ENCODE data around the gene THNSL1.
"Not testable (repeated sequence)": the region's sequence is repeated elsewhere in the genome, so short reads cannot be mapped to it uniquely, and the experiment has no call there.

THNSL1 gene

DNA sequence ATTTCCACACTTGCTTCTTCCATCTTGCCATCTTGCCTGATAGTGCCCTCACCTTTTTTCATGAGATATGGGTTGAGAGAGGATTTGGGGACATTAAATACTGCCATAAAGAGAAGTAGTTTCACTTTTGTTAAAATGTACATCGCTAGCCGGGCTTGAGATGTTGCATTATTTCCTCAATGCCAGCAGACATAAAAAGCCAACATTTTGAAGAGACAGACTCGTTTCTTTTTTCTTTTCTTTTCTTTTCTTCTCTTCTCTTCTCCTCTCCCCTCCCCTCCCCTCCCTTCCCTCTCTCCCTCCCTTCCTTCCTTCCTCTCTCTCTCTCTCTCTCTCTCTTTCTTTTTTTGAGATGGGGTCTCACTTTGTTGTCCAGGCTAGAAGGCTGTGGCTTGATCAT is 18.4 kb upstream of the THNSL1 start:
- no peak for DNase-seq (ENCODE audit: low spot score)
- TF ChIP-seq, protein P1, sequence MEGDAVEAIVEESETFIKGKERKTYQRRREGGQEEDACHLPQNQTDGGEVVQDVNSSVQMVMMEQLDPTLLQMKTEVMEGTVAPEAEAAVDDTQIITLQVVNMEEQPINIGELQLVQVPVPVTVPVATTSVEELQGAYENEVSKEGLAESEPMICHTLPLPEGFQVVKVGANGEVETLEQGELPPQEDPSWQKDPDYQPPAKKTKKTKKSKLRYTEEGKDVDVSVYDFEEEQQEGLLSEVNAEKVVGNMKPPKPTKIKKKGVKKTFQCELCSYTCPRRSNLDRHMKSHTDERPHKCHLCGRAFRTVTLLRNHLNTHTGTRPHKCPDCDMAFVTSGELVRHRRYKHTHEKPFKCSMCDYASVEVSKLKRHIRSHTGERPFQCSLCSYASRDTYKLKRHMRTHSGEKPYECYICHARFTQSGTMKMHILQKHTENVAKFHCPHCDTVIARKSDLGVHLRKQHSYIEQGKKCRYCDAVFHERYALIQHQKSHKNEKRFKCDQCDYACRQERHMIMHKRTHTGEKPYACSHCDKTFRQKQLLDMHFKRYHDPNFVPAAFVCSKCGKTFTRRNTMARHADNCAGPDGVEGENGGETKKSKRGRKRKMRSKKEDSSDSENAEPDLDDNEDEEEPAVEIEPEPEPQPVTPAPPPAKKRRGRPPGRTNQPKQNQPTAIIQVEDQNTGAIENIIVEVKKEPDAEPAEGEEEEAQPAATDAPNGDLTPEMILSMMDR (IDR thresholded peaks at IDR 0.05), result no peak
- Histone ChIP-seq H3K4me3 (no peak overlapping the region), H3K27ac (no peak overlapping the region)

DNA sequence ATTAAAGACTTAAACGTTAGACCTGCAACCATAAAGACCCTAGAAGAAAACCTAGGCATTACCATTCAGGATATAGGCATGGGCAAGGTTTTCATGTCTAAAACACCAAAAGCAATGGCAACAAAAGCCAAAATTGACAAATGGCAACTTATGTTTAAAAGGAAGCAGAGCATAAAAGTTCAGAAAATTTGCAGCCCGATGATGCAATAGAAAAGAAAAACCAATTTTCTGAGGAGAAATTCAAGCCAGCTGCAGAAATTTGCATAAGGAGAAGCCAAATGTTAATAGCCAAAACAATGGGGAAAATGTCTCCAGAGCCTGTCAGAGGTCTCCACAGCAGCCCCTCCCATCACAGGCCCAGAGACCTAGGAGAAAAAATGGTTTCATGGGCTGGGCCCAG is 4.8 kb upstream of the THNSL1 start:
- not testable (repeated sequence) for DNase-seq (ENCODE audit: low spot score); H3K27ac ChIP-seq; H3K4me3 ChIP-seq

DNA sequence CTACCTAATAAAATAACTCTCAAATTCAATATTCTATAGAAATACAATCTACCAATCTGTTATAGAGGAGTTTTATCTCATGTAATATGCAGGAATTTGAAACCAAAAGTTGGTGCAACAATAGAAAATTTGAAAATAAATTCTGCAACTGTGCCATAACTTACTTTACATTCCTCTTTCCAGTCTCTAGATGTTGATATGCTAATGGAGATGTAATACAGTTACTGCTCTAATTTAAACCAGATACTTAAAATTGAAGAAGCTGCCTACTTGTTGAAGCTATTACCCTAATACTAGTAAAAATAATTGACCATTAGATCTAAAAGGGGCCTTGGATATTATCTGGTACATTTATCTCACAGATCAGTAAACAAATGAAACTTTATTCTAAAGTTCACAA is 1.8 kb upstream of the THNSL1 start:
- DNase-seq (ENCODE audit: low spot score), result no peak
- Histone ChIP-seq H3K4me3 (no peak overlapping the region), H3K27ac (no peak overlapping the region)
- TF ChIP-seq, protein P1 (IDR thresholded peaks at IDR 0.05), result no peak

DNA sequence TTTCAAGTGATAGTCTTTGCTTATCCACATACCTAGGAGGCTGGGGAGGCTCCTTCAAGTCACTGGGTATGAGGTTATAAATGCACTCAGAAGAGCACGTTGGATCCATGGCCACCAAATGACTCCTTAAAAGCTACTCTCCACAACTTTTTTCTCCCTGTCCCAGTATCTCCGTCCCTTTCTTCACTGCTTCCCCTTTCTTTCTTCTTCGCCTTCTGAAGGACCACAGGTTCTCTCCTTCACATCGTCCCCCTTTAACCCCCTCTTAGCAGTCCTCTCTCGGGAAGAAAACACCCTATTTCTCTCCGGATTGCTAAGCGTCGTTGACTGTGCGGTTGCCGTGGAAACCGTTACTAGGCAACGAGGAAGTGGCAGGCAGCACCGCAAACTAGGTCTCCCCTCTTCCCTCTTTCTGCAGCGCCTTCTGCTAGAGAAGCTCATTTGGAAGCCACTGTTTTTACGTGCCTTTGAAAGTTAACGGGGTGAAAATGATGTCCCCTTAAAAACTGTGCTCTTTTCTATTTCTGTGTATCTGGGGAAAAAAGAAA is 510 bp upstream of the THNSL1 start, which contains the start of gene ENKUR:
Gene ENKUR (minus strand): TSS at position 331 of the 548 bp plus-strand sequence. CDS start 222 bp downstream, at position 109.
- peak within 1 kb of the TSS; percentile 93 to 94 for H3K27ac ChIP-seq
- DNase-seq (ENCODE audit: low spot score), result peak; percentile 91
- TF ChIP-seq, protein P1 (IDR thresholded peaks at IDR 0.05), result no peak
- peak within 1 kb of the TSS; percentile 83 for H3K4me3 ChIP-seq

DNA sequence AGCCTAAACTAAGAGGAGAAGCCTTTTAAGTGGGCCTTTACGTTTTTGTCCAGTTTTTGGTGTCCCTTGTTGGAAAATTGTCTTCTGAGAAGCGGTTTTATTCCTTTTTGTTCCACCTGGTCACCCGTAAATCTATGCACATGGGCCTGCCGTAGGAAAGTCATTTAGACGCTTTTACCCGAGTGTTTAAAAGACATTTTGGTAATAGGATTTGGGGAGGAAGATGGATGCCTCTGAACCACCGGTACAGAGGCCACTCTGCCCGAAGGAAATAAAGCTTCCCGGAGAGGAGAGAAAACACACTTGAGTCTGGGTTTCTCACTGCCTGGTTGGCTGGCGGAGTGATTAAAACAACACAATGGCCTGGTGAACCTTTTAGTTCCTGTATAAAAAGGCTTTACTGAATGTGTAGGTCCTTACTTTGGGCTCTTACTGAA is 760 bp downstream of the THNSL1 start:
- Histone ChIP-seq H3K4me3 (peak overlapping the region; percentile 83), H3K27ac (peak overlapping the region; percentile 93 to 94)
- no peak for DNase-seq (ENCODE audit: low spot score)
- TF ChIP-seq, protein P1 (IDR thresholded peaks at IDR 0.05), result no peak

DNA sequence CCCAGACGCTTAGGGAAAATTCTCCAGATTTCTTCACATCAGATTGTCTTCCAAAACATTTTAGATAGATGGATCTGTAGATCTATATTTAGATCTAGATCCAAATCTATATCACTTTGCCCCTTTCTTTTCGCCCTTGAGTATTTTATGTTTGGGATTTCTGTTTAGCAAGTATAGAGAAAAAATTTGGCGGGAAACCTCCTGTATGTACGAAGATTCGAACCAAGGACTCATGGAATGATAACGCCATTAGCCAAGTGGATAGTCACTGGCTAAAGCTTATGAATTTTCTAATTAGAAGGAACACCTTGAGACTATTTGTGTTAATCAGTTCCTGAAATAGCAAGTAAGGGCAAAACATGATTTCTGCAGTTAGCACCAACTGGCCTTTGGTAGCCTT is 1.2 kb downstream of the THNSL1 start:
- DNase-seq (ENCODE audit: low spot score), result no peak
- TF ChIP-seq, protein P1 (IDR thresholded peaks at IDR 0.05), result no peak
- H3K4me3 ChIP-seq, result no peak overlapping the region
- H3K27ac ChIP-seq, result peak overlapping the region in 1 of 2 donors; percentile 93

DNA sequence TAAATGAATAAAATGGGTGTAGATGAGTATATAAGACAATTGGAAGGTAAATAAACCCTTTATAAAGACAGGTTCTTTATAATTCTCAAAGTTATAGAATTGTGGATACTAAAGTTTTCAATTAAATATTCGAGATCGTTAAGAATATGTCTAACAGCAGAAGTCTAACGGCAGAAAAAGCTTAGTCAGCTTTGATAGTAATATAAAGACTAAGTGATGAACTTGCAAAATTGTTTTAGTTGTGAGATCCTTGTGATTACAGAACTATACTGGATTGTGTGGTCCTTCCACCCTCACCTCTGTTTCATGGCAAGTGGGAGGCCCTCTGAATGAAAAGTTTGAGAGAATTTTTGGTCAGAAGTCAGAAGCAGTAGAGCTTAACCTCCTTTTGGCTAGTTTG is 2.3 kb downstream of the THNSL1 start:
- Histone ChIP-seq H3K4me3 (no peak overlapping the region), H3K27ac (no peak overlapping the region)
- TF ChIP-seq, protein P1 (IDR thresholded peaks at IDR 0.05), result no peak
- DNase-seq (ENCODE audit: low spot score), result no peak

Measured in coronary artery (tissue), 2 donors.